Psoas muscle (tissue), 8 donors: Measurements from ENCODE around the gene RGS14. TPM values are rescaled to one million over a fixed set of nuclear protein-coding genes. Genes with fewer than 3 reads are reported as not detected.
"Not testable (repeated sequence)": the region's sequence is repeated elsewhere in the genome, so short reads cannot be mapped to it uniquely, and the experiment has no call there.

ENCODE experiments used
- ATAC-seq, 4 donors: fragments of 200-7000 bp; cut with Tn5 transposase; one replicate each; pipeline ENCODE4 v1.9.1; 2020; ENCODE audit warnings: moderate library complexity in 3 of 4, mild to moderate bottlenecking in 2 of 4
- DNase-seq, 2 donors: peaks; one replicate each; pipeline ENCODE4 v3.0.0-alpha.2; 2020
- H3K27ac ChIP-seq: fragments of 200-600 bp; one replicate; pipeline ENCODE4 v1.8.0; 2022
- H3K27me3 ChIP-seq, 3 donors: fragments of 200-600 bp in 1 of 3; one replicate each; pipeline versions ENCODE4 v1.6.1 to v1.8.0; 2013 to 2022; ENCODE audit warnings: low read length in 2 of 3, mild to moderate bottlenecking in 2 of 3, moderate library complexity in 1 of 3; ENCODE audit not compliant: insufficient read depth in 3 of 3
- H3K36me3 ChIP-seq, 2 donors: fragments of 200-600 bp in 1 of 2; one replicate each; pipeline versions ENCODE4 v1.6.1 to v1.8.0; 2013 to 2022; ENCODE audit warnings: low read depth in 1 of 2, mild to moderate bottlenecking in 1 of 2, moderate library complexity in 1 of 2; ENCODE audit not compliant: insufficient read depth in 1 of 2
- H3K4me1 ChIP-seq: fragments of 200-600 bp; one replicate; pipeline ENCODE4 v1.8.0; 2022
- H3K4me3 ChIP-seq: fragments of 200-600 bp; one replicate; pipeline ENCODE4 v1.8.0; 2022; ENCODE audit warnings: mild to moderate bottlenecking
- H3K9me3 ChIP-seq: fragments of 200-600 bp; one replicate; pipeline ENCODE4 v1.8.0; 2022
- WGBS, 3 donors: extraction: QIAGEN DNeasy Blood & Tissue Kit; methylation state at CpG; one replicate each; pipeline versions ENCODE4 v1.1.6 to v1.1.7; 2013; 5-methylcytosine and 5-hydroxymethylcytosine counted together
- intact Hi-C, 2 donors: fragments of 100-400 bp; cut with DNase I; formaldehyde crosslinking; loops; one replicate each; pipeline versions ENCODE4 v1.11.0 to v1.14.2; 2022
- polyA plus RNA-seq, 3 donors: library from polyadenylated mRNA; stranded (reverse); fragments of 200-250 nt; gene quantifications; one replicate each; pipeline ENCODE4 v1.2.3, GENCODE V29; 2013
- total RNA-seq, 4 donors: library from RNA; stranded (reverse); fragmentation: NEBNext Ultra II Directional in 2 of 4; extraction: Animal tissue kit (Norgen Biotek cat#: 25700) in 2 of 4; gene quantifications; one replicate each; pipeline versions ENCODE4 v1.2.1 to v1.2.4, GENCODE V29; 2021 to 2023
- TF ChIP-seq, protein P1 (sequence below): fragments of 200-600 bp; IDR thresholded peaks from one replicate; pipeline ENCODE4 v1.8.0; 2022; ENCODE audit warnings: antibody characterized with exemption
- donor health status: healthy with polysubstance abuse.
- donor health status: DM: no; HTN: no; CAD: no; lungs with moderate emphysema.
- donor health status: Bipolar disorder and iron deficiency.
- donor health status: healthy.
- donor health status: DM: yes; HTN: yes; CAD: no.
- donor health status: DM: no; HTN: no; CAD: no.
- donor health status: DM: no; HTN: no; CAD: no.
- donor health status: DM: yes; HTN: yes; CAD: no.

The RGS14 gene
- total and polyA plus RNA-seq, 7 donors, result 3.6 to 23.2 (median 10.0) TPM

DNA sequence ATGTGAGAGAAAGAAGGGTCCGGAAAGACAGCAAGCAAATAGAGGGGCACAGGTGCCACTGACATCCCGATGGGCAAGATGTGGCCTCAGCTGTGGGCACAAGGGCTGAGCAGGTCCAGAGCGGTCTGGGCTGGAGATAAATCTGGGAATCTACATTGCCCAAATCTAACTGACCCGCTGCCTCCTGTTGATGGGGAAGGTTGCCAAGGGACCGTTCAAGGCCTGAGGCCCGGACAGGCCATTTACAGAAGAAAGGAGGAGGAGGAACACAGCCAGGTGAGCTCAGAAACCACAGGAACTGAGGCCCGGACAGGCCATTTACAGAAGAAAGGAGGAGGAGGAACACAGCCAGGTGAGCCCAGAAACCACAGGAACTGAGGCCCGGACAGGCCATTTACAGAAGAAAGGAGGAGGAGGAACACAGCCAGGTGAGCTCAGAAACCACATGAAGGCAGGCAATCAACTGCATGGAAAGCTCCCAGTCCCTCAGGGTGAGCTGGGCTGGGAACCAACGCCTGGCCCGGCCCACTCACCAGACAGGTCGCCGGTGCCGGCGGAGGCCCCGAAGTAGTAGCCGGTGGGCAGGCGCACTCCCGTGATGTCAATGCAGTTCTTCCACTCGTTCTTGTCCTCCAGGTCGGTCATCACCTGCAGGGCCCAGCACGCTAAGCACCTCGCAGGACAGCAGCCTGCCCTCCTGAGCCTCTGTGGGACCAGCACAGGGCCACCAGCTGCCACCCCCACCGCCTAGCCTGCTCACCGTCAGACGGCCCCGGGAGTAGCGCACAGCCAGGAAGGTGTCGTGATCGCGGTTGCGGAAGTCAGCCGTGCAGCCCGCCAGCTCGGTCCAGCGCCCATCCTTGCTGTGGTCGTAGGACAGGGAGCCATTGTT lies 20.9 kb upstream of the RGS14 start:
- Histone ChIP-seq H3K4me3 (no peak overlapping the region), H3K27ac (peak overlapping the region; percentile 46), H3K9me3 (no peaks in the 10 kb centered on the region), H3K36me3 (peaks cover 6 to 86% of the 10 kb centered on the region in 2 donors), H3K4me1 (peaks cover 8% of the 10 kb centered on the region), H3K27me3 (no peaks in the 10 kb centered on the region)
- no peak for ATAC-seq
- 92 to 96% (median 94%) methylated on average over 30 to 36 of the region's 36 CpGs for WGBS, 3 donors
- intact Hi-C loops, result no loop called here
- TF ChIP-seq, protein P1, sequence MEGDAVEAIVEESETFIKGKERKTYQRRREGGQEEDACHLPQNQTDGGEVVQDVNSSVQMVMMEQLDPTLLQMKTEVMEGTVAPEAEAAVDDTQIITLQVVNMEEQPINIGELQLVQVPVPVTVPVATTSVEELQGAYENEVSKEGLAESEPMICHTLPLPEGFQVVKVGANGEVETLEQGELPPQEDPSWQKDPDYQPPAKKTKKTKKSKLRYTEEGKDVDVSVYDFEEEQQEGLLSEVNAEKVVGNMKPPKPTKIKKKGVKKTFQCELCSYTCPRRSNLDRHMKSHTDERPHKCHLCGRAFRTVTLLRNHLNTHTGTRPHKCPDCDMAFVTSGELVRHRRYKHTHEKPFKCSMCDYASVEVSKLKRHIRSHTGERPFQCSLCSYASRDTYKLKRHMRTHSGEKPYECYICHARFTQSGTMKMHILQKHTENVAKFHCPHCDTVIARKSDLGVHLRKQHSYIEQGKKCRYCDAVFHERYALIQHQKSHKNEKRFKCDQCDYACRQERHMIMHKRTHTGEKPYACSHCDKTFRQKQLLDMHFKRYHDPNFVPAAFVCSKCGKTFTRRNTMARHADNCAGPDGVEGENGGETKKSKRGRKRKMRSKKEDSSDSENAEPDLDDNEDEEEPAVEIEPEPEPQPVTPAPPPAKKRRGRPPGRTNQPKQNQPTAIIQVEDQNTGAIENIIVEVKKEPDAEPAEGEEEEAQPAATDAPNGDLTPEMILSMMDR, result no peak
- DNase-seq, result no peak

DNA sequence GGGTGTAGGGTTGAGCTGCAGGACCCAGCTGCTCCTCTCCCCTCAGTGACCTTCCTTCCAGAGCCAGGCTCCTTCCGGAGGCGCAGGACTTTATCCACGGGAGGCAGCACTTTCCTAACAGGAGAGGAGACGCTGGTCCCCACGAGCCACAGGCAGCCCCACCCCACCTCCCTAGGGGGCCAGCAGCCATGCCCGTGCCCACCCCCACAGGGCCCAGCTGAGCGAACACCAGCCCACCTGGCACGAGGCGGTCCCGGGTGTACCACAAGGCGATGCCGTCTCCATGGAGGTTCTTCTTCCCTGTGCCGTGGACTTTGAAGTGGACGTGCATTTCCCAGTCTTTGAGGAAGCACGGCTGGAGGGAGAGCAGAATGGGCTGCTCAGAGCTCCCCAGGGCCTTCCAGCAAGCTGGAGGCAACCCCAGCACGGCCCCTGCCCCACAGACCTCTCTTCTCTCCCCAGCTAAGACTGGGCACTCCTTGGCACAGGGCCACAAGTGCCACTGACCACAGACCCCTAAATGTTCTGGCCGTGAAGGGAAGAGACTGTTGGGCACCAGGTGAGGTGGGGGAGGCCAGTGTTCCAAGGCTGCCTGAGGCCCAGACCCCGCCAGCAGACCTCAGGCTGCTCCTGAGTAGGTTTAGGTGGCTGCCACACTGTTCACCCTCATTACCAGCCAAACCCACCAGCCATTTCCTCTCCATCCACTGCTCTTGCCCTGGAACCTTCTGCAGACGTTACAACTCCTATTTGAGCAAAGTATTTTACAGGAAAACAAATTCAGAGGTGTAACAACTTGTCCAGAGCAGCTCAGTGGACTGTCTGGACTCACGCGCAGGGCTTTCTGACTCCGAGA lies 19.2 kb upstream of the RGS14 start:
- Histone ChIP-seq H3K36me3 (peaks cover 6 to 81% of the 10 kb centered on the region in 2 donors), H3K27ac (no peak overlapping the region), H3K4me1 (peaks cover 8% of the 10 kb centered on the region), H3K9me3 (no peaks in the 10 kb centered on the region), H3K27me3 (no peaks in the 10 kb centered on the region), H3K4me3 (no peak overlapping the region)
- 83 to 88% (median 86%) methylated on average over 22 of the region's 22 CpGs for WGBS, 3 donors
- TF ChIP-seq, protein P1, result no peak
- DNase-seq, result no peak
- ATAC-seq, result no peak
- intact Hi-C loops, result no loop called here

DNA sequence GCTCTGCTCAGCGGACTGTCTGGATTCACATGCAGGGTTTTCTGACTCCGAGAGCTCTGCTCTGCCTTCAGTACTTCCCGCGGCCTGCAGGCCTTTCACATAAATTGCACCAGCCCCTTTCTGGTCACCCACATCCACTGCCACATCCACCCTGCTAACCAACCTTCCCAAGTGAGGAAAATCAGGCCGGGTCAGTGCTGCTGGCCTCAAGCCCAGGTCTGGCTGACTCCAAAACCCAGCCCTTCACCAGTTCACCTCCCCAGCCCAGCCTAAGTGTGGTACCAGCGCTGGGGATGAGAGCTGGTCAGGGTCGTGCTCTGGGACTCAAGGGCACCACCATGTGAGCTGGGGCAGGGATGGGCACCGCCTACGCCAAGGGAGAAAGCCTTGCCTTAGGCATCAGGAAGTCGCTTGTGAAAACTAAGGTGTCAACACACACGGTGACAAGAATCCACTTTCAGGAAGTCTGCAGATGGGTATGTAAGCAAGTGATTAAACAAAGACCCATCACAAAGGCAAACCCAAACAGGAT lies 18.6 kb upstream of the RGS14 start:
- ATAC-seq (no peak), DNase-seq (no peak)
- no peak overlapping the region for H3K27ac ChIP-seq
- TF ChIP-seq, protein P1, result no peak
- intact Hi-C loops, result no loop called here
- 79 to 83% (median 79%) methylated on average over 11 of the region's 11 CpGs for WGBS, 3 donors
- peaks cover 8% of the 10 kb centered on the region for H3K4me1 ChIP-seq
- H3K27me3 ChIP-seq, result no peaks in the 10 kb centered on the region
- H3K9me3 ChIP-seq, result no peaks in the 10 kb centered on the region
- peaks cover 0 to 77% of the 10 kb centered on the region in 2 donors for H3K36me3 ChIP-seq
- H3K4me3 ChIP-seq, result no peak overlapping the region

DNA sequence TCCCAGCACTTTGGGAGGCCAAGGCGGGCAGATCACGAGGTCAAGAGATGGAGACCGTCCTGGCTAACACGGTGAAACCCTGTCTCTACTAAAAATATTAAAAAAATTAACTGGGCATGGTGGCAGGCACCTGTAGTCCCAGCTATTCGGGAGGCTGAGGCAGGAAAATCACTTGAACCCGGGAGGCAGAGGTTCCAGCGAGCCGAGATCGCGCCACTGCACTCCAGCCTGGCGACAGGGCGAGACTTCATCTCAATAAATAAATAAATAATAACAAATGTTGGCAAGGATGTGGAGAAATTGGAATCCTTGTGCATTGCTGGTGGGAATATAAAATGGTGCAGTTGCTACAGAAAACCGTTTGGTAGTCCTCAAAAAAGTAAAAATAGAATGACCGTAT lies 14.7 kb upstream of the RGS14 start:
- WGBS, 3 donors, result 93 to 95% (median 93%) methylated on average over 14 of the region's 14 CpGs
- H3K27me3 ChIP-seq, intact Hi-C loops, H3K4me1 ChIP-seq, ATAC-seq, H3K4me3 ChIP-seq, H3K27ac ChIP-seq, H3K9me3 ChIP-seq, DNase-seq: not testable (repeated sequence)
- peaks cover 5 to 61% of the 10 kb centered on the region in 2 donors for H3K36me3 ChIP-seq

DNA sequence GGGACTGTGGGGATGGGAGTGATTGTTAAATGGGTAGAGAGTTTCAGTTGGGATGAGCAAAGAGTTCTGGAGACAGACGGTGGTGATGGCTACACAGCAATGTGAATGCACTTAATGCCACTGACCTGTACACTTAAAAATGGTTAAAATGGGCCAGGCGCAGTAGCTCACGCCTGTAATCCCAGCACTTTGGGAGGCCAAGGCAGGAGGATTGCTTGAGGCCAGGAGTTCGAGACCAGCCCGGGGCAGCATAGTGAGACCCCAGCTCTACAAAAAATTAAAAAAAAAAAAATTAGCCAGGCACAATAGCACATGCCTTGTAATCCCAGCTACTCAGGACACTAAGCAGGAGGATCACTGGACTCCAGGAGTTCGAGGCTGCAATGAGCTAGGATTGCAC lies 13.9 kb upstream of the RGS14 start:
- TF ChIP-seq, protein P1, result no peak
- Histone ChIP-seq H3K36me3 (peaks cover 5 to 53% of the 10 kb centered on the region in 2 donors), H3K4me1 (peaks cover under 1% of the 10 kb centered on the region), H3K9me3 (no peaks in the 10 kb centered on the region), H3K27me3 (no peaks in the 10 kb centered on the region), H3K4me3 (no peak overlapping the region), H3K27ac (no peak overlapping the region)
- intact Hi-C loops, result no loop called here
- DNase-seq (no peak), ATAC-seq (no peak)
- WGBS, 3 donors, result 93 to 98% (median 97%) methylated on average over 6 of the region's 6 CpGs
